ENCODE measurements around the gene SLC7A10.
A peak's percentile ranks its signal among the peaks of the same experiment; 100 is the strongest.

Gene SLC7A10

GRCh38 chr19:33201886-33202545 lies 23.6 kb downstream of the SLC7A10 start:
- no peak for TF ChIP-seq CTCF (conservative IDR thresholded peaks at IDR 0.05; ENCODE audit: low read depth)
- no peak for DNase-seq (ENCODE audit: low spot score)
- ChIA-PET CTCF (interaction anchor here (0.9 kb wide), 1 partner anchor 205 kb away, joined by 5 read pairs; no protein-coding TSS in a partner anchor), POLR2A (ENCODE audit: low non-redundant PET) (no interaction called here)
- no peak overlapping the region for H3K27ac ChIP-seq

DNA sequence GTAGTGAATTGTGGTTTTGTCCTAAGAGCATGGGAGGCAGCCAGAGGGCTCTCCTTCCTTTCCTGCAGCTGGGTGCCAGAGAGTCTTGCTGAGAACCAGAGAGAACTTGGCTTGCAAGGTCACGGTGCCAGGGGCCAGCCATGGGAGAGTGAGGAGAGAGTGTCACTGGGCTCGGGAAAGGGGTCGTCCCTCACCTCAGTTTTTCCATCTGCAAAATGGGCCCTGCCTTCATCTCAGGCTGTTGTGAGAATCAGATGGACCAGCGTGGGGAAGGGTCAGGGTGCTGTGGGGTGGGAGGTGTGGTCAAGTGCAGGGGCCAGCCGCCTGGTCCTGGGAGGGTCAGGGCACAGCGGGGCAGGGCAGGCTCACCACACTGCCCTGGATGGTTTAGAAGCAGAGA lies 24.2 kb downstream of the SLC7A10 start:
- no peak for TF ChIP-seq CTCF (conservative IDR thresholded peaks at IDR 0.05; ENCODE audit: low read depth)
- no peak overlapping the region for H3K27ac ChIP-seq
- POLR2A ChIA-PET (ENCODE audit: low non-redundant PET): no interaction called here
- DNase-seq (ENCODE audit: low spot score): no peak
- CTCF ChIA-PET: interaction anchor here (1.0 kb wide), 1 partner anchor 17 kb away, joined by 4 read pairs; no protein-coding TSS in a partner anchor

- no peak for DNase-seq (ENCODE audit: low spot score)
- CTCF ChIA-PET: interaction anchor here (1.3 kb wide), 1 partner anchor 23 kb away, joined by 4 read pairs; no protein-coding TSS in a partner anchor
- TF ChIP-seq CTCF (conservative IDR thresholded peaks at IDR 0.05; ENCODE audit: low read depth): no peak
- POLR2A ChIA-PET (ENCODE audit: low non-redundant PET): no interaction called here
- no peak overlapping the region for H3K27ac ChIP-seq
These were observed 26.0 kb downstream of the SLC7A10 start for GRCh38 chr19:33199441-33200265.

- no peak for TF ChIP-seq CTCF (conservative IDR thresholded peaks at IDR 0.05; ENCODE audit: low read depth)
- ChIA-PET POLR2A (ENCODE audit: low non-redundant PET) (no interaction called here), CTCF (interaction anchor here (0.6 to 2.8 kb wide), 2 partner anchors 14 to 222 kb away, joined by 3 to 8 read pairs; no protein-coding TSS in a partner anchor)
- no peak overlapping the region for H3K27ac ChIP-seq
- DNase-seq (ENCODE audit: low spot score): no peak
These were observed 27.5 kb downstream of the SLC7A10 start for GRCh38 chr19:33198169-33198568.

DNA sequence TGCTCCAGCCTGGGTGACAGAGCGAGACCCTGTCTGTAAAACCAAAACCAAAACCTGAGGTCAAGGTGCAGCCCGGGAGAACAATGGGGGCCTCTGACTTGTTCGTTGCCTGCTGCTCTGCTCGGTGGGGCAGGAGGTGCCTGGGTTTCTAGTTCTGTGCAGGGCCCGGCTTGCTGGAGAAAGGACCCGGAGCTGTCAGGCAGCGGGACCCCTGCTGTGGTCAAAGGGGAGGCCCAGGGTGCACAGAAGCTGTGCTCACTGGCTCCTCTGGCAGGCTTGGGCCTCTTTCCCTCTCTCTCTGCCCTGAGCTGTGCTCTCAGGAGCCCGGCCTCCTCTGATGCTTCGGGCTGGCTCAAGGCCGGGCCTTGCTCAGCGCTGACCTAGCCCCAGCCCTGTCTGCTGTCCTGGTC lies 28.1 kb downstream of the SLC7A10 start:
- CTCF ChIA-PET: interaction anchor here (0.6 to 2.8 kb wide), 3 partner anchors 13 to 222 kb away, joined by 3 to 8 read pairs (median 6); no protein-coding TSS in a partner anchor
- DNase-seq (ENCODE audit: low spot score): no peak
- POLR2A ChIA-PET (ENCODE audit: low non-redundant PET): no interaction called here

More for the DNA sequence above, 28.1 kb downstream of the SLC7A10 start:
- no peak for TF ChIP-seq CTCF (conservative IDR thresholded peaks at IDR 0.05; ENCODE audit: low read depth)
- H3K27ac ChIP-seq: peak overlapping the region; percentile 3; the same call in 1 of the 2 replicates
